Ectodermal cell (in vitro differentiated cells): ENCODE results near the gene NUP35.
"Not testable (repeated sequence)": the region's sequence is repeated elsewhere in the genome, so short reads cannot be mapped to it uniquely, and the experiment has no call there.

Source experiments
- H3K27ac ChIP-seq: 2 replicates; pipeline ENCODE4 v1.7.0; 2013; ENCODE audit warnings: mild to moderate bottlenecking, low read depth, low read length; ENCODE audit not compliant: insufficient read depth, poor library complexity, severe bottlenecking
- H3K27me3 ChIP-seq: 2 replicates; pipeline ENCODE4 v1.7.0; 2013; ENCODE audit warnings: mild to moderate bottlenecking, low read length; ENCODE audit not compliant: insufficient read depth, control insufficient read depth, poor library complexity, severe bottlenecking
- H3K36me3 ChIP-seq: one replicate; pipeline ENCODE4 v1.7.0; 2013; ENCODE audit warnings: low read length; ENCODE audit not compliant: control insufficient read depth, insufficient read depth
- H3K4me1 ChIP-seq: one replicate; pipeline ENCODE4 v1.7.0; 2013; ENCODE audit warnings: low read length; ENCODE audit not compliant: control insufficient read depth, insufficient read depth
- H3K4me3 ChIP-seq: 2 replicates; pipeline ENCODE4 v1.7.0; 2013; ENCODE audit warnings: low read depth, low read length, control low read depth; ENCODE audit not compliant: insufficient read depth
- H3K9me3 ChIP-seq: 2 replicates; pipeline ENCODE4 v1.7.0; 2013; ENCODE audit warnings: mild to moderate bottlenecking, low read length, moderate library complexity; ENCODE audit not compliant: control insufficient read depth
- WGBS, 2 experiments: methylation state at CpG; one replicate each; pipeline ENCODE4 v1.1.7; 2013; ENCODE audit warnings: missing lambda C conversion rate in 2 of 2; 5-methylcytosine and 5-hydroxymethylcytosine counted together

The NUP35 gene

GRCh38 chr2:183134016-183134415, 9.8 kb downstream of the NUP35 start:
- no peaks in the 10 kb centered on the region for H3K9me3 ChIP-seq
- WGBS, 2 experiments: 97% methylated on average over 2 of the region's 2 CpGs; no CpG with 5 or more reads in 1 of the 2 experiments
- no peaks in the 10 kb centered on the region for H3K27me3 ChIP-seq
- peaks cover 4% of the 10 kb centered on the region for H3K36me3 ChIP-seq
- H3K27ac ChIP-seq: no peak overlapping the region
- H3K4me3 ChIP-seq: no peak overlapping the region
- no peaks in the 10 kb centered on the region for H3K4me1 ChIP-seq

GRCh38 chr2:183148955-183149354, 24.7 kb downstream of the NUP35 start:
- Histone ChIP-seq H3K27ac (no peak overlapping the region), H3K27me3 (no peaks in the 10 kb centered on the region), H3K4me1 (no peaks in the 10 kb centered on the region), H3K9me3 (no peaks in the 10 kb centered on the region), H3K4me3 (no peak overlapping the region), H3K36me3 (peaks cover 21% of the 10 kb centered on the region)
- WGBS, 2 experiments: 100% methylated on average over 1 of the region's 1 CpG; no CpG with 5 or more reads in 1 of the 2 experiments

GRCh38 chr2:183149489-183149888, 25.2 kb downstream of the NUP35 start:
- Histone ChIP-seq H3K9me3 (no peaks in the 10 kb centered on the region), H3K4me3 (no peak overlapping the region), H3K4me1 (no peaks in the 10 kb centered on the region), H3K27me3 (no peaks in the 10 kb centered on the region), H3K36me3 (peaks cover 16% of the 10 kb centered on the region), H3K27ac (no peak overlapping the region)
- 80 to 89% methylated on average over 1 of the region's 2 CpGs for WGBS, 2 experiments

GRCh38 chr2:183152280-183152679, 28.0 kb downstream of the NUP35 start:
- H3K9me3 ChIP-seq, H3K27ac ChIP-seq, H3K27me3 ChIP-seq, H3K4me1 ChIP-seq, H3K4me3 ChIP-seq: not testable (repeated sequence)
- WGBS, 2 experiments: 77 to 100% methylated on average over 3 of the region's 3 CpGs
- peaks cover 15% of the 10 kb centered on the region for H3K36me3 ChIP-seq

- no peaks in the 10 kb centered on the region for H3K4me1 ChIP-seq
- no peaks in the 10 kb centered on the region for H3K27me3 ChIP-seq
- no peak overlapping the region for H3K4me3 ChIP-seq
- H3K27ac ChIP-seq: no peak overlapping the region
- no peaks in the 10 kb centered on the region for H3K9me3 ChIP-seq
- WGBS, 2 experiments: 94 to 98% methylated on average over 3 of the region's 3 CpGs
- peaks cover 15% of the 10 kb centered on the region for H3K36me3 ChIP-seq
These were observed 29.7 kb downstream of the NUP35 start for GRCh38 chr2:183153967-183154366.

GRCh38 chr2:183154772-183155171, 30.5 kb downstream of the NUP35 start:
- H3K27me3 ChIP-seq, H3K4me1 ChIP-seq: not testable (repeated sequence)
- 72 to 99% methylated on average over 3 to 4 of the region's 4 CpGs for WGBS, 2 experiments

GRCh38 chr2:183157131-183157530, 32.9 kb downstream of the NUP35 start:
- H3K27ac ChIP-seq: no peak overlapping the region
- 90 to 91% methylated on average over 3 of the region's 4 CpGs for WGBS, 2 experiments
- H3K9me3 ChIP-seq: no peaks in the 10 kb centered on the region
- peaks cover 17% of the 10 kb centered on the region for H3K36me3 ChIP-seq
- H3K27me3 ChIP-seq: no peaks in the 10 kb centered on the region
- no peaks in the 10 kb centered on the region for H3K4me1 ChIP-seq
- H3K4me3 ChIP-seq: no peak overlapping the region

More at GRCh38 chr2:183154772-183155171, 30.5 kb downstream of the NUP35 start:
- not testable (repeated sequence) for H3K4me3 ChIP-seq, H3K27ac ChIP-seq, H3K9me3 ChIP-seq
- H3K36me3 ChIP-seq: peaks cover 15% of the 10 kb centered on the region

GRCh38 chr2:183162362-183162761, 38.1 kb downstream of the NUP35 start:
- Histone ChIP-seq H3K4me1 (no peaks in the 10 kb centered on the region), H3K27me3 (no peaks in the 10 kb centered on the region), H3K36me3 (peaks cover 13% of the 10 kb centered on the region), H3K4me3 (no peak overlapping the region), H3K9me3 (no peaks in the 10 kb centered on the region), H3K27ac (no peak overlapping the region)
- 89 to 96% methylated on average over 3 to 4 of the region's 4 CpGs for WGBS, 2 experiments

GRCh38 chr2:183163821-183164649, 39.8 kb downstream of the NUP35 start:
- no peak overlapping the region for H3K4me3 ChIP-seq
- H3K4me1 ChIP-seq: no peaks in the 10 kb centered on the region
- 89 to 91% methylated on average over 6 of the region's 6 CpGs for WGBS, 2 experiments
- H3K27ac ChIP-seq: no peak overlapping the region
- H3K36me3 ChIP-seq: peaks cover 13% of the 10 kb centered on the region
- H3K27me3 ChIP-seq: no peaks in the 10 kb centered on the region
- H3K9me3 ChIP-seq: no peaks in the 10 kb centered on the region

GRCh38 chr2:183164650-183165015, 40.4 kb downstream of the NUP35 start:
- Histone ChIP-seq H3K4me3 (no peak overlapping the region), H3K27ac (no peak overlapping the region)
- WGBS, 2 experiments: 94 to 98% methylated on average over 4 of the region's 4 CpGs

More at GRCh38 chr2:183164650-183165015, 40.4 kb downstream of the NUP35 start:
- H3K36me3 ChIP-seq: peaks cover 13% of the 10 kb centered on the region
- no peaks in the 10 kb centered on the region for H3K4me1 ChIP-seq
- no peaks in the 10 kb centered on the region for H3K9me3 ChIP-seq
- no peaks in the 10 kb centered on the region for H3K27me3 ChIP-seq
